Fibroblast of skin of abdomen (primary cell): ENCODE results near the gene SLC19A1.
"Not testable (repeated sequence)": the region's sequence is repeated elsewhere in the genome, so short reads cannot be mapped to it uniquely, and the experiment has no call there.

Source experiments
- DNase-seq: peaks from one replicate; pipeline ENCODE4 v3.0.0-alpha.2; 2013

Gene SLC19A1

DNA sequence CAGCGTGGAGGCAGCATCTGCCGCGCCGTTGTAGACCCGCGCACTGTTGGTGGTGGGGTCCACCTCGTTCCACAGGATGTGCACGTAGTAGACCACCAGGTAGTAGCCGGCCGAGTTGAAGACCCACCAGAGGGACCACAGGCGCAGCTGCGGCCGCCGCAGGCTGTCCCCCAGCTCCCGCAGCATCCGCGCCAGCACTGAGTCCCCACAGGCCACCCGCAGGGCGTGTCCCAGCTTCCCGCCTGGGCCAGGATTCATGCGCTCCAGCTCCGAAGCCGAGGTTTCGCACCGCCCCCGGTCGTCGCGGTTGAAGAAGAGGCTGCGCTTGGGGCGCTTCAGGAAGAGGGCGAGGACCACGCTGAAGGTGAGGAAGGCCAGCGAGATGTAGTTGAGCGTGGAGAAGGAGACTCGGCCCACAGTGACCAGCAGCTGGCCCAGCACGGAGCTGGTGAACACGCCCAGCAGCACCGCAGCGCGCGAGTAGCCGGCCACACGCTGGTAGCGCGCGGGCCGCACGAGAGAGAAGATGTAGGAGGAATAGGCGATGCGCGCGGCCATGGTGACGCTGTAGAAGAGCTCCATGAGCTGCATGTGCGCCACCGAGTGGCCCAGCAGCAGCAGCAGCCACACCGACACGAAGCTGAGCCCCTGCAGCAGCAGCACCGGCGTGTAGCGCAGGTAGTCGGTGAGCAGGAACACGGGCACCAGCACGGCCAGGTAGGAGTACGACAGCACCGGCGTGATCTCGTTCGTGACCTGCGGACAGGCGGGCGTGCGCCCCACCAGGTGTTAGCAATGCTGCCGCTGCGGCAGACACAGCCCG is 10.6 kb downstream of the SLC19A1 start:
- no peak for DNase-seq

- not testable (repeated sequence) for DNase-seq
These were observed 11.2 kb downstream of the SLC19A1 start for GRCh38 chr21:45531114-45531392.

GRCh38 chr21:45530423-45531113 is 11.7 kb downstream of the SLC19A1 start:
- no peak for DNase-seq

DNA sequence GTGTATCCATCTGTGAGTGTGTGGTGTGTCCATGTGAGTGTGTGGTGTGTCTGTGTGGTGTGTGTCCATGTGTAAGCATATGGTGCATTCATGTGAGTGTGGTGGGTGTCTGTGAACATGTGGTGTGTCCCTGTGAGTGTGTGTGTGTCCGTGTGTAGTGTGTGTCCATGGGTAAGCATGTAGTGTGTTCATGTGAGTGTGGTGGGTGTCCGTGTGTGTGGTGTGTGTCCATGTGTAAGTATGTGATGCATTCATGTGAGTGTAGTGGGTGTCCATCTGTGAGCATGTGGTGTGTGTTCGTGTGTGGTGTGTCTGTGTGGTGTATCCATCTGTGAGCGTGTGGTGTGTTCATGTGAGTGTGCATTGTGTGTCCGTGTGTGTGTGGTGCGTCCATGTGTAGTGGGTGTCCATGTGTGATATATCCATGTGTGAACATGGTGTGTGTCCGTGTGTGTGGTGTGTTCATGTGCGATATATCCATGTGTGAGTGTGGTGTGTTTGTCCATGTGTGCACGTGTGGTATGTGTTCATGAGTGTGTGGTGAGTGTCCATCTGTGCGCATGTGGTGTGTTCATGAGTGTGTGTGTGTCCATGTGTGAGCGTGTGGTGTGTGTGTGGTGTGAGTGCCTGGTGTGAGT is 12.3 kb downstream of the SLC19A1 start:
- no peak for DNase-seq

DNA sequence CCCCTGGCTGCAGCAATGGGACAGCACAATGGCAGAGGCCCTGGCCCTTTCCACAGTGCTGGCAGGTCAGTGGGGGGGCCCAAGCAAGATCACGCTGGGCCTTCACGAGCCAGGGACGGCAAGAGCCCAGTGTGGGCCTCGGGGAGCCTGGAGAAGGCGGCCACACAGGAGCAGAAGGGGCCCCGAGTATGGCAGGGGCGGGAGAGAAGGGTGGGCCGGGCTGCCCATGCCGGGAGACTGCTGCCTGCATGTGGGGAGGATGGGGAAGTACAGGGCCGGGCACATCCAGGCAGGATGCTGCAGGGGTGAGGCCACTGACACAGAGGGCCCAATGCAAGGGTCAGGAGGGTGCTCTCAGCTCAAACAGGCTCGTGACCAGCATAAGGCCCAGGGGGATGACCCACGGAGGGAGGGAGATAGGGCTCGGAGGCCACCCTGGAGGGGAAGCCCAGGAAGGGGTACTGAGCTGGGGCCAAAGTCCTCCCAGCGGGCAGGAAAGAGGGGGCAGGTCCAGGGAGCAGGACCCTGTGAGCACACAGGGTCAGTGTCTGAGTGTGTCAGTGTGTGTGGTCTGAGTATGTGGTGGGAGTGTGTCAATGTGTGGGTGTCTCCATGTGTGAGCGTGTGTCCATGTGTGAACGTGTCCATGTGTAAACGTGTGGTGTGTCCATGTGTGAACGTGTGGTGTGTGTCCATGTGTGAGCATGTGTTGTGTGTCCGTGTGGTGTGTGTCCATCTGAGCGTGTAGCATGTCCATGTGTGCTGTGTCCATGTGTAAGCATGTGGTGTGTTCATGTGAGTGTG is 13.1 kb downstream of the SLC19A1 start:
- DNase-seq = no peak

- no peak for DNase-seq
These were observed 14.1 kb downstream of the SLC19A1 start for GRCh38 chr21:45528028-45528705.

- not testable (repeated sequence) for DNase-seq
These were observed 14.9 kb downstream of the SLC19A1 start for GRCh38 chr21:45527151-45527999.

- no peak for DNase-seq
These were observed 16.3 kb downstream of the SLC19A1 start for GRCh38 chr21:45525910-45526306.

- no peak for DNase-seq
These were observed 16.9 kb downstream of the SLC19A1 start for GRCh38 chr21:45525153-45525909.

DNA sequence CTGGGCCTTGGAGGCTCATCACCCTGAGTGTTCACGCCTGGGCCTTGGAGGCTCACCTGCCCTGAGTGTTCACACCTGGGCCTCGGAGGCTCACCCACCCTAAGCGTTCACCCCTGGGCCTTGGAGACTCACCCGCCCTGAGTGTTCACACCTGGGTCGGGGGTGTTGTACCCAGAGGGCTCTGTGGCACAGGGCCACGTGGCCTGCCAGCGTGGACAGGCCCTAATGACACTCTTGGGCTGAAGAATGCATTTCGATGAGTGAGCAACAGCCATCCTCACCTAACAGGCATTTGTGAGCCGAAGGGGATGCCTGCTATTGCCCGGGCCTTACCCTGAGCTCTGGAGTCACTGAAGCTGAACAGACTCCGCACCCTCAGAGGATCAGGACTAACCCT is 17.5 kb downstream of the SLC19A1 start:
- DNase-seq = no peak

DNA sequence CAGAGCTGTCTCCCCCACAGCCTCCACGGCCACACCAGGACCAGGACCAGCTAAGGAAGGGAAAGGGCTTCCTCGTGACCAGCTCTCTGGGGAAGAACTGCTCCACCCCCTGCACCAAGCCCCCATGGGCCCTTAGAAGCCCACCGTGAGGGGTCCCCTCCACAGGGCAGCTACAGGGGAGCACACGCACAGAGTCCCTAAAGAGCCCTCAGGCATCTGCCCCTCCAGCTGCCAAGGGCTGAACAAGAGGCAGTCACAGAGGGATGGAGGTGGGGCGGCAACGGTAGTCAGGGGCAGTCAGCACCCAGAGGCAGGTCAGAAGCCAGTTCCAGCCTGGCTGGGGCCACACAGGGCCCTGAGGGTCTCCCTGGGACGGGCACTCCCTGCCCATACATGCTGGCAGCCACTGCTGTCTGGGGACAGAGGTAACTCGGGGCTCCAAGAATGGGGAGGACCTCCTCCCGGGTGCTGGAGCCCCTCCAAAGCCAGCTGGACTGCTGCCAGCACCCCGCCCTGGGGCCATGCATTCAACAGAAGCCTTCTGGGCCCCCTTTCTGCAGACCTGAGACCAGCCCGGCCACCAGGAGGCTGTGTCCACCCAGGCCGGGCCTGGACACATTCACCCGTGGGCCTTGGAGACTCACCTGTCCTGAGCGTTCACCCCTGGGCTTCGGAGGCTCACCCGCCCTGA is 18.7 kb downstream of the SLC19A1 start:
- DNase-seq = no peak

- no peak for DNase-seq
These were observed 19.3 kb downstream of the SLC19A1 start for GRCh38 chr21:45522986-45523385.

DNA sequence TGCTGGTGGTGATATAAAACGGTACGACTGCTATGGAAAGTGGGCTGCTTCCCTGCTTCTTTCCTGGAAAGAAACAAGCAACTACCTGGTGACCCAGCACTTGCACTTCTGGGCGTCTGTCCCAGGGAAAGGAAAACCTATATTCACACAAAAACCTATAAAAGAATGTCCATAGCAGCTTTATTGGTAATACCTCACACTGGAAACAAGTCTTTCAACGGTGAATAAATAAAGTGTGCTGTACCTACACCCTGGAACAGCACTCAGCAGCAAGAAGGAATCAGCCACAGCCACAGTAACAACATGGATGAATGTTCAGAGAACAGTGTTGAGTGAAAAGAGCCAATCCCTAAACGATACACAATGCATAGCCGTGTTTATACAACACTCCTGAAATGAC is 19.9 kb downstream of the SLC19A1 start:
- DNase-seq = no peak

DNA sequence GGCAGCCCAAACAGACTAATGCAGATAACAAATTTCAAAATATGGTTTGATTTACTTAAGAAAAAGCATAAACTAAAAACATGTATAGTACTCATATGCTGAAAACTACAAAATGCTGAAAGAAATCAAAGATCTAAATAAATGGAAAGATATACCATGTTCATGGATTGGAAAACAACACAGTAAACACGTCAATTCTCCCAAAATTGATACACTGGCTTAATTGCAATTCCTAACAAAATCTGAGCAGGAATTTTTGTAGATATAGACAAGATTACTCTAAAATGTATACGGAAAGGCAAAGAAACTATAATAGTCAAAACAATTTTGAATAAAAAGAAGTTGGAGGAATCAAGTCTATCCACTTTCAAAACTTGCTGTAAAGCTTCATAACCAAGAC is 21.0 kb downstream of the SLC19A1 start:
- no peak for DNase-seq

DNA sequence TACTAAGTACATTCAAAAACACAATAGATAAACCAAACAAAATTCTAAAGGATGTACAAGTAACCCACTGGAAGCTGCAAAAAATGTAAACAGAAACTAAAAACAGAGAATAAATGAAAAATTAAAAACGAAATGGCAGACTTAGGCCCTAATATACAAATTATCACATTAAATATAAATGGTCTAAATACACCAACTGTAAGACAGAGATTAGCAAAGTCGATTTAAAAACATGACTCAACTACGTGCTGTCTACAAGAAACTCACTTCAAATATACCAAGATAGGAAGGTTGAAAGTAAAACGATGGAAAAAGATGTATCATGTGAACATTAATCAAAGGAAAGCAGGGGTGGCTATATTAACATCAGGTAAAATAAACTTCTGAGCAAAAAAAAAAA is 23.1 kb downstream of the SLC19A1 start:
- no peak for DNase-seq

DNA sequence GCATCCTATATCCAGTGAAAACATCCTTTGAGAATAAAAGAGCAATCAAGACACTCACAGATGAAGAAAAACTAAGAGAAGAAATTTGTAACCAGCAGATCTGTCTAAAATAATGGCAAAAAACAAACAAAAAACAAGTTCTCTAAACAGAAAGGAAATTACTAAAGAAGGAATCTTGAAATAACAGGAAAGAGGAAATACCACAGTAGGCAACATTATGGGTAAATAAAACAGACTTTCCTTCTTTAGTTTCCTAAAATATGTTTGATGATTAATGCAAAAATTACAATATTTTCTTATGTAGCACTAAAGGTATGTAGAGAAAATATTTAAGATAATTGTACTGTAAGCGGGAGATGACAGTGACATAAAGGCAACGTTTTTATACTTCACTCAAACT is 23.5 kb downstream of the SLC19A1 start:
- DNase-seq = no peak

DNA sequence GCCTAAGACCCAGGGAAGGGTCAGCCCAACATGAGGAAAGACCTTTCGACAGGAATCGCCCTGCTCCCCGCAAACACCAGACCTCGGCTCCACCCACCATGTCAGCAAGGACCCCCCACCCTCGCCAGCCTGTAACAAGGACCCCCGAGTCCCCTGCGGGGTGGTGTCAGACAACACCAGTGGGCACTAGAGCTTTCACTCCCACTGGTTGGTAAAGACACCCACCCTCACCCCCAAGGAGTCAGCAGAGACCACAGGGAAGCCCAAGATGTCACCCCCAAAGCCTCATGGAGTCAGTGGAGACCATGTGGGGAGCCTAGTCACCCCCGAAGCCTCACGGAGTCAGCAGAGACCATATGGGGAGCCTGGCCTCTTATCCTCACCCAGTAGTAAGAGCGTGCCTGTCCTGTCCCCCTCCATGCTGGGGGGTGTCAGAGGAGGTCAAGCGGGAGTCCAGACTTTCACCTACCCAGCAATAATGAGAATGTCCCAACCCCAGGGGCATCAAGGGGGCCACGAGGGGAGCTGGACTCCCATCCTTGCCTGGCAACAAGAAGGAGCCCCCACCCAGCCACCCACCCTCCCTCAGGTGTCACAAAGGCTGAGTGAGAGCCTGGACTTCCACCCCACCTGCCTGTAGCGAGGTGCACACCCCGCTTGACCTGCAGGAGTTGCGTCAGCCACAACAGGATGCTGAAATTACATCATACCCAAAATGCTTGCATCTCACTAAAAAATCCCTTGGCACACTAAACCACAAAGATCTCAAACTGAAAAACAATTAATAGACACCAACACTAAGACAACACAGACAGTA is 24.8 kb downstream of the SLC19A1 start:
- DNase-seq = no peak

- no peak for DNase-seq
These were observed 25.5 kb downstream of the SLC19A1 start for GRCh38 chr21:45516671-45517151.

- no peak for DNase-seq
These were observed 26.1 kb downstream of the SLC19A1 start for GRCh38 chr21:45516071-45516670.
